HCT116 (cell line): ENCODE data around the gene GRIK3.

Experiments used
- CEBPB ChIP-seq: IDR thresholded peaks from 2 replicates; pipeline ENCODE4 v1.6.1; 2012; ENCODE audit warnings: low read depth
- CTCF ChIP-seq, 3 experiments: fragments of 200-600 bp in 1 of 3; sonication (generic) in 1 of 3; IDR thresholded peaks in 2 of 3; conservative IDR thresholded peaks in 1 of 3; 2 replicates each; pipeline ENCODE4 v1.5.1; 2012 to 2017; ENCODE audit warnings: low read depth in 2 of 3, low read length in 2 of 3, antibody characterized with exemption in 1 of 3, borderline replicate concordance in 1 of 3, control low read depth in 1 of 3, mild to moderate bottlenecking in 1 of 3, mixed read lengths in 1 of 3, mixed run types in 1 of 3, moderate library complexity in 1 of 3; ENCODE audit not compliant: insufficient read depth in 1 of 3
- EZH2 ChIP-seq: fragments of 200-600 bp; sonication (generic); IDR thresholded peaks from 2 replicates; pipeline ENCODE4 v1.6.1; 2017; ENCODE audit warnings: antibody characterized with exemption, mixed run types
- EZH2phosphoT487 ChIP-seq: fragments of 200-600 bp; IDR thresholded peaks from 2 replicates; pipeline ENCODE4 v1.6.1; 2018; ENCODE audit warnings: antibody characterized with exemption, borderline replicate concordance
- MAX ChIP-seq: IDR thresholded peaks from 2 replicates; pipeline ENCODE4 v1.6.1; 2012
- POLR2A ChIP-seq: IDR thresholded peaks from 2 replicates; pipeline ENCODE4 v1.7.0; 2011; ENCODE audit warnings: borderline replicate concordance; ENCODE audit not compliant: insufficient read depth, insufficient read length; ENCODE audit errors: extremely low read depth
- SP1 ChIP-seq: IDR thresholded peaks from 2 replicates; pipeline ENCODE4 v1.6.1; 2012; ENCODE audit warnings: low read depth
- SRF ChIP-seq: IDR thresholded peaks from 2 replicates; pipeline ENCODE4 v1.6.1; 2012; ENCODE audit warnings: low read depth
- YY1 ChIP-seq: IDR thresholded peaks from 2 replicates; pipeline ENCODE4 v1.6.1; 2011; ENCODE audit warnings: low read length, low read depth, moderate library complexity, mild to moderate bottlenecking; ENCODE audit not compliant: insufficient replicate concordance; ENCODE audit errors: extremely low read depth
- ZNF274 ChIP-seq: fragments of 200-500 bp; sonication (Bioruptor generic); IDR thresholded peaks from 2 replicates; pipeline ENCODE4 v1.6.1; 2014; ENCODE audit warnings: mild to moderate bottlenecking, low read depth, low read length, inconsistent platforms
- TF ChIP-seq, protein P1 (sequence below): IDR thresholded peaks from 2 replicates; pipeline ENCODE4 v1.6.1; 2012; ENCODE audit warnings: low read depth

DNA sequence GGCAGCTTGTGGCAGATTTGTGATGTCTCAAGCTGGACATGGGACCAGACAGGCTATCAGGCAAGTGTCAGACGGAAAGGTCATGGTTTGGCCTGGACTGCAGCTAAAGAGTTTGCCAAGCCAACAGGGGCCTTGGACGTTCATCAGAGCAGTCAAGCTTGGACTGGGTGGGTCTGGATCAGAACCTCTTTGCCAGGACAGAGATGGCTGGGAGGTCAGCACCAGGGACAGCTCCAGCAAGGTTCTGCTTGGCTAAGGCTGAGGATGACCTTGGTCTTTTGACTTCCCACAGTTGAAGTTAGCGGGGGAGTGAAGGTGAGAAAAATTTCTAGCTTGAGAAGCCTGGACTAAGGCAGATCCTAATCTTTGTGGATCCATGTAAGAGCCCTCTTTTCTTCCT, 68.1 kb downstream of the GRIK3 start:
- TF ChIP-seq SRF (no peak), CTCF (IDR thresholded peaks at IDR 0.05 in 2 of 3, conservative IDR thresholded peaks at IDR 0.05 in 1 of 3; ENCODE audit: borderline replicate concordance in 1 of 3, insufficient read depth in 1 of 3, low read depth in 2 of 3, low read length in 2 of 3) (no peak), EZH2phosphoT487 (no peak), EZH2 (no peak), SP1 (no peak), POLR2A (no peak), YY1 (no peak), MAX (no peak), CEBPB (no peak), ZNF274 (no peak)
- TF ChIP-seq, protein P1, sequence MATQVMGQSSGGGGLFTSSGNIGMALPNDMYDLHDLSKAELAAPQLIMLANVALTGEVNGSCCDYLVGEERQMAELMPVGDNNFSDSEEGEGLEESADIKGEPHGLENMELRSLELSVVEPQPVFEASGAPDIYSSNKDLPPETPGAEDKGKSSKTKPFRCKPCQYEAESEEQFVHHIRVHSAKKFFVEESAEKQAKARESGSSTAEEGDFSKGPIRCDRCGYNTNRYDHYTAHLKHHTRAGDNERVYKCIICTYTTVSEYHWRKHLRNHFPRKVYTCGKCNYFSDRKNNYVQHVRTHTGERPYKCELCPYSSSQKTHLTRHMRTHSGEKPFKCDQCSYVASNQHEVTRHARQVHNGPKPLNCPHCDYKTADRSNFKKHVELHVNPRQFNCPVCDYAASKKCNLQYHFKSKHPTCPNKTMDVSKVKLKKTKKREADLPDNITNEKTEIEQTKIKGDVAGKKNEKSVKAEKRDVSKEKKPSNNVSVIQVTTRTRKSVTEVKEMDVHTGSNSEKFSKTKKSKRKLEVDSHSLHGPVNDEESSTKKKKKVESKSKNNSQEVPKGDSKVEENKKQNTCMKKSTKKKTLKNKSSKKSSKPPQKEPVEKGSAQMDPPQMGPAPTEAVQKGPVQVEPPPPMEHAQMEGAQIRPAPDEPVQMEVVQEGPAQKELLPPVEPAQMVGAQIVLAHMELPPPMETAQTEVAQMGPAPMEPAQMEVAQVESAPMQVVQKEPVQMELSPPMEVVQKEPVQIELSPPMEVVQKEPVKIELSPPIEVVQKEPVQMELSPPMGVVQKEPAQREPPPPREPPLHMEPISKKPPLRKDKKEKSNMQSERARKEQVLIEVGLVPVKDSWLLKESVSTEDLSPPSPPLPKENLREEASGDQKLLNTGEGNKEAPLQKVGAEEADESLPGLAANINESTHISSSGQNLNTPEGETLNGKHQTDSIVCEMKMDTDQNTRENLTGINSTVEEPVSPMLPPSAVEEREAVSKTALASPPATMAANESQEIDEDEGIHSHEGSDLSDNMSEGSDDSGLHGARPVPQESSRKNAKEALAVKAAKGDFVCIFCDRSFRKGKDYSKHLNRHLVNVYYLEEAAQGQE = peak; percentile 86
